HT-29 (cell line): ENCODE data around the gene TTC1. TPM values are rescaled to one million over a fixed set of nuclear protein-coding genes. Genes with fewer than 3 reads are reported as not detected.

Experiments
- DNase-seq: peaks from one replicate; pipeline ENCODE4 v3.0.0-alpha.2; 2015; ENCODE audit warnings: low spot score
- small RNA-seq: library from RNA; depleted of rRNA; stranded (forward); fragments of <200 nt; gene quantifications from one replicate; pipeline ENCODE3, GENCODE V24; 2014
- total RNA-seq: library from RNA; depleted of rRNA; stranded (reverse); fragments of >200 nt; shearing (Covaris generic); gene quantifications from 2 replicates; pipeline ENCODE4 v1.2.3, GENCODE V29; 2014; rRNA removed

The TTC1 gene
- total RNA-seq, 1 experiment from 2014 or later, result 29.8 TPM

- DNase-seq, result no peak
Measured at GRCh38 chr5:160084144-160084543, 75.2 kb downstream of the TTC1 start.

- DNase-seq, result no peak
Measured at GRCh38 chr5:160087199-160087598, 78.3 kb downstream of the TTC1 start.

GRCh38 chr5:160088805-160089204 is 79.9 kb downstream of the TTC1 start:
- no peak for DNase-seq

- no peak for DNase-seq
Measured at GRCh38 chr5:160089531-160089930, 80.6 kb downstream of the TTC1 start.

GRCh38 chr5:160090059-160090458 is 81.1 kb downstream of the TTC1 start:
- DNase-seq, result no peak

GRCh38 chr5:160092514-160092913 is 83.6 kb downstream of the TTC1 start:
- DNase-seq, result no peak

GRCh38 chr5:160092960-160093707 is 84.2 kb downstream of the TTC1 start:
- DNase-seq, result no peak

GRCh38 chr5:160096178-160096577 is 87.2 kb downstream of the TTC1 start:
- DNase-seq, result no peak

- DNase-seq, result no peak
Measured at GRCh38 chr5:160097991-160098390, 89.1 kb downstream of the TTC1 start.

GRCh38 chr5:160105686-160106360 is 96.9 kb downstream of the TTC1 start:
- DNase-seq, result no peak

GRCh38 chr5:160108124-160108523 is 99.2 kb downstream of the TTC1 start:
- DNase-seq, result no peak

Small RNA genes within 50 kb of the gene (small RNA-seq; reads per million reads assigned to genes)
- not detected for gene RF00019

Other genes with a start within 250 kb of the TTC1 start
- not detected in 2 replicates for gene ADRA1B, start 92.7 kb upstream of the TTC1 start, total RNA-seq
- 22.0 and 25.4 TPM in 2 replicates for gene PWWP2A, start 110.3 kb downstream of the TTC1 start, total RNA-seq
- 2.2 and 2.9 TPM in 2 replicates for gene FABP6, start 220.4 kb downstream of the TTC1 start, total RNA-seq